HEK293 (cell line): ENCODE data around the gene GLRX.
A peak's percentile ranks its signal among the peaks of the same experiment; 100 is the strongest.

Source experiments
- CTCF ChIA-PET: fragments of 350-600 bp; formaldehyde crosslinking; extraction: SDS; loops from one replicate; lab custom pipeline; 2021; ENCODE audit warnings: antibody characterized with exemption; lab: Yijun Ruan, JAX
- POLR2A ChIA-PET: fragments of 300-600 bp; formaldehyde crosslinking; extraction: SDS; loops from one replicate; lab custom pipeline; 2020; ENCODE audit warnings: antibody characterized with exemption, inconsistent platforms; lab: Yijun Ruan, JAX
- H3K27ac ChIP-seq: fragments of 200-500 bp; sonication (Bioruptor generic); 2 replicates; pipeline ENCODE4 v1.5.1; 2014; ENCODE audit warnings: low read depth, low read length, control low read depth, inconsistent platforms; ENCODE audit errors: extremely low read depth
- H3K36me3 ChIP-seq, 2 experiments: fragments of 200-500 bp in 1 of 2; sonication (Bioruptor generic) in 1 of 2; 1 replicate in 1 of 2; 2 replicates in 1 of 2; pipeline ENCODE4 v1.5.1; 2014 to 2017; ENCODE audit warnings: inconsistent platforms in 2 of 2, low read length in 2 of 2; ENCODE audit not compliant: control insufficient read depth in 2 of 2, insufficient read depth in 1 of 2
- H3K4me1 ChIP-seq: fragments of 200-500 bp; sonication (Bioruptor generic); 2 replicates; pipeline ENCODE4 v1.5.1; 2014; ENCODE audit warnings: mild to moderate bottlenecking, low read length, inconsistent platforms; ENCODE audit not compliant: control insufficient read depth, insufficient read depth
- H3K4me3 ChIP-seq: 2 replicates; pipeline ENCODE4 v1.5.1; 2011; ENCODE audit warnings: low read depth, mild to moderate bottlenecking, control low read depth, low read length, moderate library complexity
- H3K9me3 ChIP-seq: fragments of 200-500 bp; sonication (Bioruptor generic); 2 replicates; pipeline ENCODE4 v1.5.1; 2014; ENCODE audit warnings: low read depth, low read length, inconsistent platforms; ENCODE audit not compliant: control insufficient read depth, insufficient read depth
- GLIS1 ChIP-seq: fragments of 450-650 bp; formaldehyde crosslinking; IDR thresholded peaks from 2 replicates; pipeline ENCODE4 v1.5.1; 2016; ENCODE audit warnings: missing biosample characterization, missing genetic modification characterization
- SCRT2 ChIP-seq: fragments of 450-650 bp; formaldehyde crosslinking; IDR thresholded peaks from 2 replicates; pipeline ENCODE4 v1.5.1; 2016; ENCODE audit warnings: missing biosample characterization, missing genetic modification characterization
- SP7 ChIP-seq: fragments of 450-650 bp; formaldehyde crosslinking; IDR thresholded peaks from 2 replicates; pipeline ENCODE4 v1.5.1; 2016; ENCODE audit warnings: missing biosample characterization, missing genetic modification characterization
- ZFP37 ChIP-seq: fragments of 450-650 bp; formaldehyde crosslinking; IDR thresholded peaks from 2 replicates; pipeline ENCODE4 v1.5.1; 2016; ENCODE audit warnings: missing biosample characterization, missing genetic modification characterization
- ZNF10 ChIP-seq: fragments of 450-650 bp; formaldehyde crosslinking; IDR thresholded peaks from 2 replicates; pipeline ENCODE4 v1.5.1; 2017; ENCODE audit warnings: missing biosample characterization, missing genetic modification characterization
- ZNF16 ChIP-seq: fragments of 450-650 bp; formaldehyde crosslinking; IDR thresholded peaks from 2 replicates; pipeline ENCODE4 v1.5.1; 2016; ENCODE audit warnings: low read depth, missing biosample characterization, missing genetic modification characterization
- ZNF202 ChIP-seq: fragments of 450-650 bp; formaldehyde crosslinking; IDR thresholded peaks from 2 replicates; pipeline ENCODE4 v1.5.1; 2016; ENCODE audit warnings: missing biosample characterization, missing genetic modification characterization, borderline replicate concordance
- ZNF214 ChIP-seq: fragments of 450-650 bp; formaldehyde crosslinking; IDR thresholded peaks from 2 replicates; pipeline ENCODE4 v1.5.1; 2017; ENCODE audit warnings: missing biosample characterization, mild to moderate bottlenecking, missing genetic modification characterization, borderline replicate concordance
- ZNF366 ChIP-seq: fragments of 450-650 bp; formaldehyde crosslinking; conservative IDR thresholded peaks from 2 replicates; pipeline ENCODE4 v1.5.1; 2016; ENCODE audit warnings: missing biosample characterization, missing genetic modification characterization
- ZNF391 ChIP-seq: fragments of 450-650 bp; formaldehyde crosslinking; IDR thresholded peaks from 2 replicates; pipeline ENCODE4 v1.5.1; 2016; ENCODE audit warnings: low read depth, missing biosample characterization, missing genetic modification characterization, borderline replicate concordance
- ZNF585B ChIP-seq: fragments of 450-650 bp; formaldehyde crosslinking; IDR thresholded peaks from 2 replicates; pipeline ENCODE4 v1.5.1; 2016; ENCODE audit warnings: missing biosample characterization, missing genetic modification characterization
- ZNF600 ChIP-seq: fragments of 450-650 bp; formaldehyde crosslinking; IDR thresholded peaks from 2 replicates; pipeline ENCODE4 v1.5.1; 2016; ENCODE audit warnings: missing biosample characterization, missing genetic modification characterization
- ZNF658 ChIP-seq: fragments of 450-650 bp; formaldehyde crosslinking; IDR thresholded peaks from 2 replicates; pipeline ENCODE4; 2016; ENCODE audit warnings: missing biosample characterization, missing genetic modification characterization
- ZNF677 ChIP-seq: fragments of 450-650 bp; IDR thresholded peaks from 2 replicates; pipeline ENCODE4 v1.5.0; 2018; ENCODE audit warnings: missing biosample characterization, mild to moderate bottlenecking, missing genetic modification characterization, moderate library complexity
- ZNF791 ChIP-seq: fragments of 450-650 bp; formaldehyde crosslinking; IDR thresholded peaks from 2 replicates; pipeline ENCODE4 v1.5.1; 2016; ENCODE audit warnings: missing biosample characterization, missing genetic modification characterization
- ZNF792 ChIP-seq: fragments of 450-650 bp; formaldehyde crosslinking; IDR thresholded peaks from 2 replicates; pipeline ENCODE4 v1.5.1; 2016; ENCODE audit warnings: missing biosample characterization, missing genetic modification characterization
- TF ChIP-seq, protein P1 (sequence below): fragments of 450-650 bp; formaldehyde crosslinking; conservative IDR thresholded peaks from 2 replicates; pipeline ENCODE4 v1.5.1; 2016; ENCODE audit warnings: low read depth, missing biosample characterization, missing genetic modification characterization
- TF ChIP-seq, protein P2 (sequence below): fragments of 450-650 bp; formaldehyde crosslinking; IDR thresholded peaks from 2 replicates; pipeline ENCODE4 v1.5.1; 2016; ENCODE audit warnings: missing biosample characterization, missing genetic modification characterization
- TF ChIP-seq, protein P3 (sequence below): fragments of 450-650 bp; formaldehyde crosslinking; conservative IDR thresholded peaks from 2 replicates; pipeline ENCODE4 v1.5.1; 2016; ENCODE audit warnings: low read depth, missing biosample characterization, missing genetic modification characterization
- TF ChIP-seq, protein P4 (sequence below): fragments of 450-650 bp; formaldehyde crosslinking; IDR thresholded peaks from 2 replicates; pipeline ENCODE4 v1.5.1; 2016; ENCODE audit warnings: missing biosample characterization, missing genetic modification characterization

The GLRX gene

DNA sequence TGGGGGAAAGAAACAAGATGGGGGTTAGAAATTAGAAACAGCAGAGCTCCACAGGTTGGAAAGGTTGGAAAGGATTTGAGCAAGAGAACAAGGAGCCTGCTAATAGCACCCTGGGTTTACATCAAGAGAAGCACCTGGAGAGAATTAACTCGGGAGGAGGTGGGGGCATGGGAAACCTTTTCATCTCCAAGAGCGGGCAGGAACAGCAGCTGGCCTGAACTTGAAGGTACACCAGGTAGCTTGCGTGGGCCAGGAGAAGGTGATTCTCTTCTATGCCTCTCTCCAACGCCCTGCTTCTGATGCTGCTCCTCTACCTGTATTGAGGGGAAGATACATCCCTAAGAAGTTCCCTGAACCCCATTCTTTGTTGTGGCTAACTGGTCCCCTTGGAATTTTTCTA lies 37.1 kb upstream of the GLRX start:
- Histone ChIP-seq H3K9me3 (no peaks in the 10 kb centered on the region), H3K27ac (no peak overlapping the region), H3K36me3 (no peaks in the 10 kb centered on the region), H3K4me1 (peaks cover 23% of the 10 kb centered on the region), H3K4me3 (no peak overlapping the region)
- no peak for TF ChIP-seq GLIS1 (tag by site-specific recombination)
- TF ChIP-seq ZNF585B, result no peak
- no peak for TF ChIP-seq ZNF214
- TF ChIP-seq ZNF791 (tag by site-specific recombination), result no peak
- TF ChIP-seq SP7 (tag by site-specific recombination), result no peak
- 0 out of 2 replicates have a peak, but pooled peaks have one; percentile 11 for TF ChIP-seq SCRT2
- TF ChIP-seq ZNF202 (tag by site-specific recombination), result no peak
- TF ChIP-seq ZNF366 (tag by site-specific recombination), result no peak
- POLR2A ChIA-PET, result no interaction called here
- CTCF ChIA-PET, result interaction anchor here (0.6 to 7.6 kb wide), 12 partner anchors 10 to 742 kb away, joined by 3 to 69 read pairs (median 4); partner anchors contain the start of gene ELL2

DNA sequence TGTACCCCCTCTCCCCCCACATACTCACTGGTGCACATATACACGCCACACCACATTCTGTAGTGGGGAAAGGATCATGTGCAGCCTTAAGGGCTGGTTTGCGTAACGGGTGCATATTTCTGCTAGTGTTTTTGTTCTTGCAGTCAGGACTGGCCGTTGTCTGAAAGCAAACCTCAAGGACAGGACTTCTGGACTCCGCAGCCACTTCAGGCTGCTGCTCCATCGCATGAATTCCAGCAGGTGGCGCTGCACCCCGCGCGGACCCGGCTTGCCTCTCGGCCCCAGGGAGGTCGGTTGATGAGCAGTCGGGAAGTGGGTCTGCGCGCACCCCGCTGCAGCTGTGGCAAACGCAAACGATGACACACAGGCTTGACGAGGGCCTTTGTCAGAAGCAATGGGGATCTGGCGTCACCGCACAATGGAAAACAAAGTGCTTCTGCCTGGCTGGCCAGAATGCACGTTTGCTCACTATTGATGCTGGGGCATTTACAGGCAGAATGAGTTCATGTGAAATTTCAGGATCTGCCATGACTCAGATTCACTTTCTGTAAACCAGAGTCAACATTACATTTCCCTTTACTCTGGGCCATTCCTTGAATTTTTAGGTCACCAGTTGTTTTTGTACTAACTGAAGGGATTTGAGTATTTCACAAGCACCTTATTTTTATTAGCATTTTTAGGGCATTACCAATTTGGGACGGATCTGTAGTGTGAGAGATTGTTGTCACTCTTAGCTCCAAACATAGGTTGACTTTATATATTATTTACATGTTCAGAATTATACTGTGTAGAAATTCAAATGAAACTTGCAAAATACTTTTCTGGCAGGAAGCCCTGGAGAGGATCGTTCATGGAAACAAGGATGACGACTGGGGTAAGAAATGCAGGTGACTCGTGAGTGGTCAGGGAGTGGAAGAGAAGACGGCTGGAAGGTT lies 36.4 kb upstream of the GLRX start:
- Histone ChIP-seq H3K27ac (0 out of 2 replicates have a peak overlapping the region, but pooled peaks have one; percentile 18), H3K36me3 (no peaks in the 10 kb centered on the region), H3K4me3 (no peak overlapping the region), H3K4me1 (peaks cover 23% of the 10 kb centered on the region), H3K9me3 (no peaks in the 10 kb centered on the region)
- CTCF ChIA-PET, result interaction anchor here (0.6 to 7.6 kb wide), 14 partner anchors 9 to 743 kb away, joined by 3 to 69 read pairs (median 3); no protein-coding TSS in a partner anchor
- POLR2A ChIA-PET, result no interaction called here
- TF ChIP-seq, protein P1, sequence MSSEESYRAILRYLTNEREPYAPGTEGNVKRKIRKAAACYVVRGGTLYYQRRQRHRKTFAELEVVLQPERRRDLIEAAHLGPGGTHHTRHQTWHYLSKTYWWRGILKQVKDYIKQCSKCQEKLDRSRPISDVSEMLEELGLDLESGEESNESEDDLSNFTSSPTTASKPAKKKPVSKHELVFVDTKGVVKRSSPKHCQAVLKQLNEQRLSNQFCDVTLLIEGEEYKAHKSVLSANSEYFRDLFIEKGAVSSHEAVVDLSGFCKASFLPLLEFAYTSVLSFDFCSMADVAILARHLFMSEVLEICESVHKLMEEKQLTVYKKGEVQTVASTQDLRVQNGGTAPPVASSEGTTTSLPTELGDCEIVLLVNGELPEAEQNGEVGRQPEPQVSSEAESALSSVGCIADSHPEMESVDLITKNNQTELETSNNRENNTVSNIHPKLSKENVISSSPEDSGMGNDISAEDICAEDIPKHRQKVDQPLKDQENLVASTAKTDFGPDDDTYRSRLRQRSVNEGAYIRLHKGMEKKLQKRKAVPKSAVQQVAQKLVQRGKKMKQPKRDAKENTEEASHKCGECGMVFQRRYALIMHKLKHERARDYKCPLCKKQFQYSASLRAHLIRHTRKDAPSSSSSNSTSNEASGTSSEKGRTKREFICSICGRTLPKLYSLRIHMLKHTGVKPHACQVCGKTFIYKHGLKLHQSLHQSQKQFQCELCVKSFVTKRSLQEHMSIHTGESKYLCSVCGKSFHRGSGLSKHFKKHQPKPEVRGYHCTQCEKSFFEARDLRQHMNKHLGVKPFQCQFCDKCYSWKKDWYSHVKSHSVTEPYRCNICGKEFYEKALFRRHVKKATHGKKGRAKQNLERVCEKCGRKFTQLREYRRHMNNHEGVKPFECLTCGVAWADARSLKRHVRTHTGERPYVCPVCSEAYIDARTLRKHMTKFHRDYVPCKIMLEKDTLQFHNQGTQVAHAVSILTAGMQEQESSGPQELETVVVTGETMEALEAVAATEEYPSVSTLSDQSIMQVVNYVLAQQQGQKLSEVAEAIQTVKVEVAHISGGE, result peak; percentile 38; the same call in 1 of the 2 replicates
- TF ChIP-seq ZFP37 (tag by site-specific recombination), result peak; percentile 96
- TF ChIP-seq ZNF600 (tag by site-specific recombination), result peak; percentile 98
- TF ChIP-seq, protein P2, sequence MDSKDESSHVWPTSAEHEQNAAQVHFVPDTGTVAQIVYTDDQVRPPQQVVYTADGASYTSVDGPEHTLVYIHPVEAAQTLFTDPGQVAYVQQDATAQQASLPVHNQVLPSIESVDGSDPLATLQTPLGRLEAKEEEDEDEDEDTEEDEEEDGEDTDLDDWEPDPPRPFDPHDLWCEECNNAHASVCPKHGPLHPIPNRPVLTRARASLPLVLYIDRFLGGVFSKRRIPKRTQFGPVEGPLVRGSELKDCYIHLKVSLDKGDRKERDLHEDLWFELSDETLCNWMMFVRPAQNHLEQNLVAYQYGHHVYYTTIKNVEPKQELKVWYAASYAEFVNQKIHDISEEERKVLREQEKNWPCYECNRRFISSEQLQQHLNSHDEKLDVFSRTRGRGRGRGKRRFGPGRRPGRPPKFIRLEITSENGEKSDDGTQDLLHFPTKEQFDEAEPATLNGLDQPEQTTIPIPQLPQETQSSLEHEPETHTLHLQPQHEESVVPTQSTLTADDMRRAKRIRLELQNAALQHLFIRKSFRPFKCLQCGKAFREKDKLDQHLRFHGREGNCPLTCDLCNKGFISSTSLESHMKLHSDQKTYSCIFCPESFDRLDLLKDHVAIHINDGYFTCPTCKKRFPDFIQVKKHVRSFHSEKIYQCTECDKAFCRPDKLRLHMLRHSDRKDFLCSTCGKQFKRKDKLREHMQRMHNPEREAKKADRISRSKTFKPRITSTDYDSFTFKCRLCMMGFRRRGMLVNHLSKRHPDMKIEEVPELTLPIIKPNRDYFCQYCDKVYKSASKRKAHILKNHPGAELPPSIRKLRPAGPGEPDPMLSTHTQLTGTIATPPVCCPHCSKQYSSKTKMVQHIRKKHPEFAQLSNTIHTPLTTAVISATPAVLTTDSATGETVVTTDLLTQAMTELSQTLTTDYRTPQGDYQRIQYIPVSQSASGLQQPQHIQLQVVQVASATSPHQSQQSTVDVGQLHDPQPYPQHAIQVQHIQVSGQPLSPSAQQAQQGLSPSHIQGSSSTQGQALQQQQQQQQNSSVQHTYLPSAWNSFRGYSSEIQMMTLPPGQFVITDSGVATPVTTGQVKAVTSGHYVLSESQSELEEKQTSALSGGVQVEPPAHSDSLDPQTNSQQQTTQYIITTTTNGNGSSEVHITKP, result peak; percentile 44; the same call in 1 of the 2 replicates
- 0 out of 2 replicates have a peak, but pooled peaks have one; percentile 28 for TF ChIP-seq ZNF10 (tag by site-specific recombination)
- TF ChIP-seq ZNF16 (tag by site-specific recombination), result no peak
- no peak for TF ChIP-seq ZNF658 (tag by site-specific recombination)
- TF ChIP-seq, protein P3, sequence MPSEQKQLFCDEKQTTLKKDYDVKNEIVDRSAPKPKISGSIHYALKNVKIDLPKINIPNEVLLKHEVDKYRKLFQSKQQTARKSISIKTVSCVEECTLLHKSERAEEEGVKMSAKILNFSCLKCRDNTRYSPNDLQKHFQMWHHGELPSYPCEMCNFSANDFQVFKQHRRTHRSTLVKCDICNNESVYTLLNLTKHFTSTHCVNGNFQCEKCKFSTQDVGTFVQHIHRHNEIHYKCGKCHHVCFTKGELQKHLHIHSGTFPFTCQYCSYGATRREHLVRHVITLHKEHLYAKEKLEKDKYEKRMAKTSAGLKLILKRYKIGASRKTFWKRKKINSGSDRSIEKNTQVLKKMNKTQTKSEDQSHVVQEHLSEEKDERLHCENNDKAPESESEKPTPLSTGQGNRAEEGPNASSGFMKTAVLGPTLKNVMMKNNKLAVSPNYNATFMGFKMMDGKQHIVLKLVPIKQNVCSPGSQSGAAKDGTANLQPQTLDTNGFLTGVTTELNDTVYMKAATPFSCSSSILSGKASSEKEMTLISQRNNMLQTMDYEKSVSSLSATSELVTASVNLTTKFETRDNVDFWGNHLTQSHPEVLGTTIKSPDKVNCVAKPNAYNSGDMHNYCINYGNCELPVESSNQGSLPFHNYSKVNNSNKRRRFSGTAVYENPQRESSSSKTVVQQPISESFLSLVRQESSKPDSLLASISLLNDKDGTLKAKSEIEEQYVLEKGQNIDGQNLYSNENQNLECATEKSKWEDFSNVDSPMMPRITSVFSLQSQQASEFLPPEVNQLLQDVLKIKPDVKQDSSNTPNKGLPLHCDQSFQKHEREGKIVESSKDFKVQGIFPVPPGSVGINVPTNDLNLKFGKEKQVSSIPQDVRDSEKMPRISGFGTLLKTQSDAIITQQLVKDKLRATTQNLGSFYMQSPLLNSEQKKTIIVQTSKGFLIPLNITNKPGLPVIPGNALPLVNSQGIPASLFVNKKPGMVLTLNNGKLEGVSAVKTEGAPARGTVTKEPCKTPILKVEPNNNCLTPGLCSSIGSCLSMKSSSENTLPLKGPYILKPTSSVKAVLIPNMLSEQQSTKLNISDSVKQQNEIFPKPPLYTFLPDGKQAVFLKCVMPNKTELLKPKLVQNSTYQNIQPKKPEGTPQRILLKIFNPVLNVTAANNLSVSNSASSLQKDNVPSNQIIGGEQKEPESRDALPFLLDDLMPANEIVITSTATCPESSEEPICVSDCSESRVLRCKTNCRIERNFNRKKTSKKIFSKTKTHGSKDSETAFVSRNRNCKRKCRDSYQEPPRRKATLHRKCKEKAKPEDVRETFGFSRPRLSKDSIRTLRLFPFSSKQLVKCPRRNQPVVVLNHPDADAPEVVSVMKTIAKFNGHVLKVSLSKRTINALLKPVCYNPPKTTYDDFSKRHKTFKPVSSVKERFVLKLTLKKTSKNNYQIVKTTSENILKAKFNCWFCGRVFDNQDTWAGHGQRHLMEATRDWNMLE (tag by site-specific recombination), result no peak
- no peak for TF ChIP-seq ZNF677 (tag by site-specific recombination)
- TF ChIP-seq ZNF792 (tag by site-specific recombination), result no peak
- TF ChIP-seq, protein P4, sequence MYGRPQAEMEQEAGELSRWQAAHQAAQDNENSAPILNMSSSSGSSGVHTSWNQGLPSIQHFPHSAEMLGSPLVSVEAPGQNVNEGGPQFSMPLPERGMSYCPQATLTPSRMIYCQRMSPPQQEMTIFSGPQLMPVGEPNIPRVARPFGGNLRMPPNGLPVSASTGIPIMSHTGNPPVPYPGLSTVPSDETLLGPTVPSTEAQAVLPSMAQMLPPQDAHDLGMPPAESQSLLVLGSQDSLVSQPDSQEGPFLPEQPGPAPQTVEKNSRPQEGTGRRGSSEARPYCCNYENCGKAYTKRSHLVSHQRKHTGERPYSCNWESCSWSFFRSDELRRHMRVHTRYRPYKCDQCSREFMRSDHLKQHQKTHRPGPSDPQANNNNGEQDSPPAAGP, result peak; percentile 86
- no peak for TF ChIP-seq ZNF214
- TF ChIP-seq ZNF391 (tag by site-specific recombination), result no peak; the same call in none of the 2 replicates
